Thoracic aorta endothelial cell (primary cell): ENCODE results near the gene MACC1. TPM values are rescaled to one million over a fixed set of nuclear protein-coding genes. Genes with fewer than 3 reads are reported as not detected.

ENCODE experiments used
- total RNA-seq: library from RNA; depleted of rRNA; stranded (reverse); fragments of >200 nt; gene quantifications from 2 replicates; pipeline ENCODE4 v1.2.3, GENCODE V29; 2012

Gene MACC1, protein sequence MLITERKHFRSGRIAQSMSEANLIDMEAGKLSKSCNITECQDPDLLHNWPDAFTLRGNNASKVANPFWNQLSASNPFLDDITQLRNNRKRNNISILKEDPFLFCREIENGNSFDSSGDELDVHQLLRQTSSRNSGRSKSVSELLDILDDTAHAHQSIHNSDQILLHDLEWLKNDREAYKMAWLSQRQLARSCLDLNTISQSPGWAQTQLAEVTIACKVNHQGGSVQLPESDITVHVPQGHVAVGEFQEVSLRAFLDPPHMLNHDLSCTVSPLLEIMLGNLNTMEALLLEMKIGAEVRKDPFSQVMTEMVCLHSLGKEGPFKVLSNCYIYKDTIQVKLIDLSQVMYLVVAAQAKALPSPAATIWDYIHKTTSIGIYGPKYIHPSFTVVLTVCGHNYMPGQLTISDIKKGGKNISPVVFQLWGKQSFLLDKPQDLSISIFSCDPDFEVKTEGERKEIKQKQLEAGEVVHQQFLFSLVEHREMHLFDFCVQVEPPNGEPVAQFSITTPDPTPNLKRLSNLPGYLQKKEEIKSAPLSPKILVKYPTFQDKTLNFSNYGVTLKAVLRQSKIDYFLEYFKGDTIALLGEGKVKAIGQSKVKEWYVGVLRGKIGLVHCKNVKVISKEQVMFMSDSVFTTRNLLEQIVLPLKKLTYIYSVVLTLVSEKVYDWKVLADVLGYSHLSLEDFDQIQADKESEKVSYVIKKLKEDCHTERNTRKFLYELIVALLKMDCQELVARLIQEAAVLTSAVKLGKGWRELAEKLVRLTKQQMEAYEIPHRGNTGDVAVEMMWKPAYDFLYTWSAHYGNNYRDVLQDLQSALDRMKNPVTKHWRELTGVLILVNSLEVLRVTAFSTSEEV
- total RNA-seq = not detected in 2 replicates

GRCh38 chr7:20217193-20217948 lies at the start of gene MACC1:
MACC1 (minus strand) TSS chr7:20217384; CDS start chr7:20161862, 55,522 bp downstream.

Other genes starting within 250 kb of the MACC1 start
- gene ITGB8, start 113.5 kb upstream of the MACC1 start, total RNA-seq = 5.5 and 8.9 TPM in 2 replicates